MG63 (cell line): ENCODE data around the gene TSPAN13. TPM values are rescaled to one million over a fixed set of nuclear protein-coding genes. Genes with fewer than 3 reads are reported as not detected.

Source experiments
- DNase-seq: peaks from one replicate; pipeline ENCODE4 v3.0.0-alpha.2; 2020
- H3K27me3 ChIP-seq: fragments of 250-450 bp; sonication (Bioruptor Pico); 2 replicates; pipeline ENCODE4 v1.5.1; 2020; ENCODE audit warnings: mild to moderate bottlenecking, moderate library complexity
- H3K36me3 ChIP-seq: fragments of 250-450 bp; sonication (Bioruptor Pico); 2 replicates; pipeline ENCODE4 v1.5.1; 2020; ENCODE audit warnings: mild to moderate bottlenecking, moderate library complexity
- H3K4me3 ChIP-seq: fragments of 250-450 bp; sonication (Bioruptor Pico); 2 replicates; pipeline ENCODE4 v1.5.1; 2020; ENCODE audit warnings: mild to moderate bottlenecking, moderate library complexity
- H3K9me3 ChIP-seq: fragments of 250-450 bp; sonication (Bioruptor Pico); 2 replicates; pipeline ENCODE4 v1.5.1; 2020; ENCODE audit warnings: mild to moderate bottlenecking, moderate library complexity
- total RNA-seq: library from RNA; depleted of rRNA; stranded (reverse); fragments of >200 nt; shearing (Covaris generic); gene quantifications from 2 replicates; pipeline ENCODE4 v1.2.3, GENCODE V29; 2014; ENCODE audit warnings: low replicate concordance

TSPAN13 gene
- total RNA-seq, 1 experiment from 2014 or later = 1.2 TPM

GRCh38 chr7:16735020-16735419, 18.5 kb upstream of the TSPAN13 start:
- H3K27me3 ChIP-seq = no peaks in the 10 kb centered on the region
- no peak for DNase-seq
- no peaks in the 10 kb centered on the region; the same call in 1 of the 2 replicates for H3K9me3 ChIP-seq

GRCh38 chr7:16738011-16738688, 15.4 kb upstream of the TSPAN13 start:
- Histone ChIP-seq H3K27me3 (no peaks in the 10 kb centered on the region), H3K36me3 (no peaks in the 10 kb centered on the region)

More at GRCh38 chr7:16735020-16735419, 18.5 kb upstream of the TSPAN13 start:
- no peak overlapping the region for H3K4me3 ChIP-seq
- no peaks in the 10 kb centered on the region for H3K36me3 ChIP-seq

GRCh38 chr7:16739863-16740622, 13.5 kb upstream of the TSPAN13 start:
- no peaks in the 10 kb centered on the region; the same call in 1 of the 2 replicates for H3K9me3 ChIP-seq
- H3K27me3 ChIP-seq = no peaks in the 10 kb centered on the region
- DNase-seq = peak; percentile 91
- no peak overlapping the region for H3K4me3 ChIP-seq
- H3K36me3 ChIP-seq = no peaks in the 10 kb centered on the region

More at GRCh38 chr7:16738011-16738688, 15.4 kb upstream of the TSPAN13 start:
- Histone ChIP-seq H3K4me3 (no peak overlapping the region), H3K9me3 (no peaks in the 10 kb centered on the region; the same call in 1 of the 2 replicates)
- DNase-seq = no peak

- Histone ChIP-seq H3K36me3 (no peaks in the 10 kb centered on the region), H3K9me3 (no peaks in the 10 kb centered on the region; the same call in 1 of the 2 replicates), H3K4me3 (no peak overlapping the region), H3K27me3 (no peaks in the 10 kb centered on the region)
- no peak for DNase-seq
These were observed 13.0 kb upstream of the TSPAN13 start for GRCh38 chr7:16740623-16740953.

- DNase-seq = no peak
- Histone ChIP-seq H3K27me3 (no peaks in the 10 kb centered on the region), H3K9me3 (no peaks in the 10 kb centered on the region; the same call in 1 of the 2 replicates)
These were observed 12.6 kb upstream of the TSPAN13 start for GRCh38 chr7:16740996-16741395.

GRCh38 chr7:16741676-16742075, 11.9 kb upstream of the TSPAN13 start:
- Histone ChIP-seq H3K4me3 (no peak overlapping the region), H3K36me3 (no peaks in the 10 kb centered on the region), H3K27me3 (no peaks in the 10 kb centered on the region), H3K9me3 (no peaks in the 10 kb centered on the region; the same call in 1 of the 2 replicates)
- no peak for DNase-seq

More at GRCh38 chr7:16740996-16741395, 12.6 kb upstream of the TSPAN13 start:
- Histone ChIP-seq H3K4me3 (no peak overlapping the region), H3K36me3 (no peaks in the 10 kb centered on the region)

- no peaks in the 10 kb centered on the region; the same call in 1 of the 2 replicates for H3K9me3 ChIP-seq
- H3K4me3 ChIP-seq = no peak overlapping the region
- no peaks in the 10 kb centered on the region for H3K36me3 ChIP-seq
- H3K27me3 ChIP-seq = no peaks in the 10 kb centered on the region
- DNase-seq = no peak
These were observed 11.0 kb upstream of the TSPAN13 start for GRCh38 chr7:16742547-16742946.

- Histone ChIP-seq H3K4me3 (no peak overlapping the region), H3K36me3 (no peaks in the 10 kb centered on the region), H3K27me3 (no peaks in the 10 kb centered on the region), H3K9me3 (no peaks in the 10 kb centered on the region; the same call in 1 of the 2 replicates)
- DNase-seq = no peak
These were observed 10.3 kb upstream of the TSPAN13 start for GRCh38 chr7:16743236-16743635.

- H3K36me3 ChIP-seq = no peaks in the 10 kb centered on the region
- H3K27me3 ChIP-seq = no peaks in the 10 kb centered on the region
- no peak overlapping the region for H3K4me3 ChIP-seq
These were observed 8.9 kb upstream of the TSPAN13 start for GRCh38 chr7:16744518-16745250.

GRCh38 chr7:16745645-16746044, 7.9 kb upstream of the TSPAN13 start:
- no peak for DNase-seq
- no peaks in the 10 kb centered on the region for H3K27me3 ChIP-seq
- no peak overlapping the region for H3K4me3 ChIP-seq
- H3K9me3 ChIP-seq = no peaks in the 10 kb centered on the region
- H3K36me3 ChIP-seq = no peaks in the 10 kb centered on the region

More at GRCh38 chr7:16744518-16745250, 8.9 kb upstream of the TSPAN13 start:
- no peaks in the 10 kb centered on the region for H3K9me3 ChIP-seq
- DNase-seq = no peak

GRCh38 chr7:16747102-16747501, 6.5 kb upstream of the TSPAN13 start:
- H3K36me3 ChIP-seq = no peaks in the 10 kb centered on the region
- H3K27me3 ChIP-seq = no peaks in the 10 kb centered on the region
- H3K4me3 ChIP-seq = no peak overlapping the region
- no peaks in the 10 kb centered on the region for H3K9me3 ChIP-seq
- no peak for DNase-seq

- no peaks in the 10 kb centered on the region for H3K36me3 ChIP-seq
- no peaks in the 10 kb centered on the region for H3K9me3 ChIP-seq
- H3K4me3 ChIP-seq = peak overlapping the region; percentile 54
- H3K27me3 ChIP-seq = no peaks in the 10 kb centered on the region
- peak; percentile 30 for DNase-seq
These were observed 639 bp downstream of the TSPAN13 start for GRCh38 chr7:16753932-16754855.

- no peak overlapping the region for H3K4me3 ChIP-seq
- no peak for DNase-seq
These were observed 1.3 kb downstream of the TSPAN13 start for GRCh38 chr7:16754856-16755317.

GRCh38 chr7:16755397-16755796, 1.8 kb downstream of the TSPAN13 start:
- DNase-seq = no peak
- no peaks in the 10 kb centered on the region for H3K27me3 ChIP-seq
- no peaks in the 10 kb centered on the region for H3K36me3 ChIP-seq
- no peak overlapping the region for H3K4me3 ChIP-seq
- H3K9me3 ChIP-seq = no peaks in the 10 kb centered on the region

More at GRCh38 chr7:16754856-16755317, 1.3 kb downstream of the TSPAN13 start:
- no peaks in the 10 kb centered on the region for H3K36me3 ChIP-seq
- no peaks in the 10 kb centered on the region for H3K9me3 ChIP-seq
- H3K27me3 ChIP-seq = no peaks in the 10 kb centered on the region

GRCh38 chr7:16758036-16758435, 4.5 kb downstream of the TSPAN13 start:
- Histone ChIP-seq H3K4me3 (no peak overlapping the region), H3K27me3 (no peaks in the 10 kb centered on the region), H3K36me3 (no peaks in the 10 kb centered on the region), H3K9me3 (no peaks in the 10 kb centered on the region)
- DNase-seq = no peak
